Parathyroid adenoma (tissue), 2 donors: Measurements from ENCODE around the gene DNHD1.

Experiments used
- H2AFZ ChIP-seq: fragments of 300-600 bp; sonication (generic); one replicate; pipeline ENCODE4 v1.7.0; 2017; ENCODE audit warnings: antibody characterized with exemption, mild to moderate bottlenecking
- H3K27ac ChIP-seq: fragments of 300-600 bp; sonication (generic); one replicate; pipeline ENCODE4 v1.7.0; 2017
- H3K27me3 ChIP-seq: fragments of 300-600 bp; sonication (generic); one replicate; pipeline ENCODE4 v1.7.0; 2017; ENCODE audit warnings: low read length; ENCODE audit not compliant: control insufficient read depth, insufficient read depth
- H3K36me3 ChIP-seq: fragments of 300-600 bp; sonication (generic); one replicate; pipeline ENCODE4 v1.7.0; 2017; ENCODE audit warnings: low read length; ENCODE audit not compliant: control insufficient read depth, insufficient read depth
- H3K4me1 ChIP-seq: fragments of 300-600 bp; sonication (generic); one replicate; pipeline ENCODE4 v1.7.0; 2017; ENCODE audit warnings: control low read depth
- H3K4me2 ChIP-seq: fragments of 300-600 bp; sonication (generic); one replicate; pipeline ENCODE4 v1.7.0; 2017; ENCODE audit warnings: low read length
- H3K4me3 ChIP-seq: fragments of 300-600 bp; sonication (generic); one replicate; pipeline ENCODE4 v1.7.0; 2017; ENCODE audit warnings: low read depth, low read length
- H3K79me2 ChIP-seq: fragments of 300-600 bp; sonication (generic); one replicate; pipeline ENCODE4 v1.7.0; 2017; ENCODE audit warnings: control low read depth
- H3K9ac ChIP-seq: fragments of 300-600 bp; sonication (generic); one replicate; pipeline ENCODE4 v1.7.0; 2017; ENCODE audit warnings: mild to moderate bottlenecking
- H3K9me3 ChIP-seq: fragments of 300-600 bp; sonication (generic); one replicate; pipeline ENCODE4 v1.7.0; 2017; ENCODE audit warnings: low read length; ENCODE audit not compliant: control insufficient read depth
- CTCF ChIP-seq: fragments of 300-600 bp; sonication (generic); IDR thresholded peaks from one replicate; pipeline ENCODE4 v1.7.0; 2017; ENCODE audit warnings: antibody characterized with exemption, mild to moderate bottlenecking
- donor health status: primary hyperparathyroidism.

The DNHD1 gene

GRCh38 chr11:6561288-6561687, 64.2 kb downstream of the DNHD1 start:
- Histone ChIP-seq H3K9me3 (no peaks in the 10 kb centered on the region), H3K4me3 (no peak overlapping the region), H3K79me2 (peaks cover 3% of the 10 kb centered on the region), H3K9ac (no peak overlapping the region), H3K4me2 (no peak overlapping the region), H3K4me1 (peaks cover 17% of the 10 kb centered on the region), H3K27ac (no peak overlapping the region), H2AFZ (no peak overlapping the region), H3K36me3 (no peaks in the 10 kb centered on the region), H3K27me3 (no peaks in the 10 kb centered on the region)
- no peak for TF ChIP-seq CTCF

GRCh38 chr11:6563121-6563619, 66.1 kb downstream of the DNHD1 start:
- TF ChIP-seq CTCF: no peak

GRCh38 chr11:6563667-6564066, 66.6 kb downstream of the DNHD1 start:
- H3K9ac ChIP-seq: no peak overlapping the region
- no peaks in the 10 kb centered on the region for H3K27me3 ChIP-seq
- H3K36me3 ChIP-seq: no peaks in the 10 kb centered on the region
- no peak overlapping the region for H3K4me2 ChIP-seq
- peak overlapping the region; percentile 46 for H2AFZ ChIP-seq
- H3K4me3 ChIP-seq: no peak overlapping the region
- no peaks in the 10 kb centered on the region for H3K9me3 ChIP-seq
- peaks cover 29% of the 10 kb centered on the region for H3K4me1 ChIP-seq
- no peak for TF ChIP-seq CTCF
- H3K79me2 ChIP-seq: no peaks in the 10 kb centered on the region
- H3K27ac ChIP-seq: peak overlapping the region; percentile 44

More at GRCh38 chr11:6563121-6563619, 66.1 kb downstream of the DNHD1 start:
- H3K79me2 ChIP-seq: peaks cover under 1% of the 10 kb centered on the region
- no peak overlapping the region for H3K4me3 ChIP-seq
- H3K4me2 ChIP-seq: no peak overlapping the region
- no peaks in the 10 kb centered on the region for H3K36me3 ChIP-seq
- peak overlapping the region; percentile 46 for H2AFZ ChIP-seq
- no peaks in the 10 kb centered on the region for H3K9me3 ChIP-seq
- no peak overlapping the region for H3K9ac ChIP-seq
- no peaks in the 10 kb centered on the region for H3K27me3 ChIP-seq
- peak overlapping the region; percentile 44 for H3K27ac ChIP-seq
- H3K4me1 ChIP-seq: peaks cover 26% of the 10 kb centered on the region

- H3K27me3 ChIP-seq: no peaks in the 10 kb centered on the region
- H3K4me1 ChIP-seq: peaks cover 37% of the 10 kb centered on the region
- H3K36me3 ChIP-seq: no peaks in the 10 kb centered on the region
- no peak overlapping the region for H3K4me3 ChIP-seq
- no peak overlapping the region for H3K27ac ChIP-seq
- H3K4me2 ChIP-seq: no peak overlapping the region
- H3K79me2 ChIP-seq: no peaks in the 10 kb centered on the region
- no peak overlapping the region for H3K9ac ChIP-seq
- no peak overlapping the region for H2AFZ ChIP-seq
- no peaks in the 10 kb centered on the region for H3K9me3 ChIP-seq
- TF ChIP-seq CTCF: no peak
These were observed 68.2 kb downstream of the DNHD1 start for GRCh38 chr11:6565325-6565724.

GRCh38 chr11:6565988-6566703, 69.1 kb downstream of the DNHD1 start:
- no peaks in the 10 kb centered on the region for H3K27me3 ChIP-seq
- TF ChIP-seq CTCF: no peak
- H3K9me3 ChIP-seq: no peaks in the 10 kb centered on the region
- no peak overlapping the region for H3K9ac ChIP-seq
- H2AFZ ChIP-seq: no peak overlapping the region
- H3K79me2 ChIP-seq: no peaks in the 10 kb centered on the region
- peaks cover 37% of the 10 kb centered on the region for H3K4me1 ChIP-seq
- no peaks in the 10 kb centered on the region for H3K36me3 ChIP-seq
- no peak overlapping the region for H3K4me3 ChIP-seq
- H3K4me2 ChIP-seq: no peak overlapping the region
- no peak overlapping the region for H3K27ac ChIP-seq
